IMR-90 (cell line): Measurements from ENCODE around the gene FAM83G. TPM values are rescaled to one million over a fixed set of nuclear protein-coding genes. Genes with fewer than 3 reads are reported as not detected.

ENCODE experiments used
- ATAC-seq: fragments of 200-7000 bp; cut with Tn5 transposase; 2 replicates; pipeline ENCODE4 v1.9.1; 2020; ENCODE audit warnings: low read depth, mild to moderate bottlenecking, moderate library complexity
- BruUV-seq: library from RNA; stranded (reverse); fragments of 400-500 nt; replicated peaks from 2 replicates; lab custom pipeline; 2021; lab: Mats Ljungman, UMichigan
- CTCF ChIA-PET: fragments of 300-600 bp; formaldehyde crosslinking; extraction: SDS; loops from one replicate; lab custom pipeline; 2021; ENCODE audit warnings: antibody characterized with exemption; lab: Yijun Ruan, JAX
- POLR2A ChIA-PET: fragments of 300-600 bp; sonication (Branson Sonifier 250); formaldehyde crosslinking; loops from one replicate; lab custom pipeline; 2022; ENCODE audit warnings: antibody characterized with exemption; ENCODE audit not compliant: unreplicated experiment; lab: Charles Lee
- DNase-seq: peaks from one replicate; pipeline ENCODE4 v3.0.0; 2013
- H2AFZ ChIP-seq: replicated peaks from 2 replicates; pipeline ENCODE3; 2013; ENCODE audit warnings: low read length, mild to moderate bottlenecking; ENCODE audit not compliant: poor library complexity
- H2AK5ac ChIP-seq: 2 replicates; pipeline ENCODE4 v1.6.1; 2013; ENCODE audit warnings: low read depth, low read length, inconsistent platforms
- H2AK9ac ChIP-seq: replicated peaks from 2 replicates; pipeline ENCODE3; 2013; ENCODE audit warnings: mild to moderate bottlenecking, low read depth, low read length, moderate library complexity; ENCODE audit not compliant: poor library complexity
- H2BK120ac ChIP-seq: 2 replicates; pipeline ENCODE4 v1.6.1; 2013; ENCODE audit warnings: low read depth, low read length, inconsistent platforms
- H2BK15ac ChIP-seq: 3 replicates; pipeline ENCODE4 v1.6.1; 2013; ENCODE audit warnings: low read depth, low read length, inconsistent platforms
- H2BK20ac ChIP-seq: 2 replicates; pipeline ENCODE4 v1.6.1; 2013; ENCODE audit warnings: low read depth, mild to moderate bottlenecking, inconsistent platforms, low read length, moderate library complexity
- H2BK5ac ChIP-seq: 2 replicates; pipeline ENCODE4 v1.6.1; 2013; ENCODE audit warnings: mild to moderate bottlenecking, low read depth, low read length, inconsistent platforms; ENCODE audit not compliant: poor library complexity, severe bottlenecking
- H3K14ac ChIP-seq: replicated peaks from 2 replicates; pipeline ENCODE4 v1.6.1; 2013; ENCODE audit warnings: low read depth, low read length, inconsistent platforms
- H3K18ac ChIP-seq: 2 replicates; pipeline ENCODE4 v1.6.1; 2013; ENCODE audit warnings: low read depth, low read length, control low read depth
- H3K23ac ChIP-seq: 2 replicates; pipeline ENCODE4 v1.6.1; 2013; ENCODE audit warnings: low read depth, low read length, inconsistent platforms
- H3K27ac ChIP-seq: 2 replicates; pipeline ENCODE4 v1.5.1; 2013; ENCODE audit warnings: mild to moderate bottlenecking, control low read depth, low read length; ENCODE audit not compliant: insufficient read depth
- H3K27me3 ChIP-seq: 2 replicates; pipeline ENCODE4 v1.6.1; 2013; ENCODE audit warnings: low read length; ENCODE audit not compliant: control insufficient read depth, insufficient read depth
- H3K36me3 ChIP-seq: 2 replicates; pipeline ENCODE4 v1.6.1; 2013; ENCODE audit warnings: low read length, mixed read lengths; ENCODE audit not compliant: control insufficient read depth, insufficient read depth
- H3K4ac ChIP-seq: 2 replicates; pipeline ENCODE4 v1.6.1; 2013; ENCODE audit warnings: low read depth, low read length, inconsistent platforms
- H3K4me1 ChIP-seq: 2 replicates; pipeline ENCODE4 v1.6.1; 2013; ENCODE audit warnings: low read length, mixed read lengths; ENCODE audit not compliant: control insufficient read depth, insufficient read depth
- H3K4me2 ChIP-seq: 2 replicates; pipeline ENCODE4 v1.6.1; 2013; ENCODE audit warnings: low read depth, mild to moderate bottlenecking, control low read depth, low read length, moderate library complexity
- H3K4me3 ChIP-seq: 2 replicates; pipeline ENCODE4 v1.5.1; 2013; ENCODE audit warnings: low read depth, mild to moderate bottlenecking, control low read depth, low read length, moderate library complexity; ENCODE audit not compliant: insufficient read depth
- H3K56ac ChIP-seq: 2 replicates; pipeline ENCODE4 v1.6.1; 2013; ENCODE audit warnings: low read length, inconsistent platforms; ENCODE audit not compliant: insufficient read depth; ENCODE audit errors: extremely low read depth
- H3K79me1 ChIP-seq, 2 experiments: 2 replicates each; pipeline ENCODE4 v1.6.1; 2013; ENCODE audit warnings: low read length in 2 of 2, inconsistent platforms in 1 of 2, low read depth in 1 of 2
- H3K9ac ChIP-seq: 2 replicates; pipeline ENCODE4 v1.6.1; 2013; ENCODE audit warnings: low read depth, low read length, control low read depth
- H3K9me1 ChIP-seq: 2 replicates; pipeline ENCODE4 v1.6.1; 2013; ENCODE audit warnings: low read length, inconsistent platforms; ENCODE audit not compliant: insufficient read depth
- H3K9me3 ChIP-seq: 2 replicates; pipeline ENCODE4 v1.6.1; 2013; ENCODE audit warnings: low read length; ENCODE audit not compliant: control insufficient read depth, insufficient read depth
- H4K20me1 ChIP-seq: 2 replicates; pipeline ENCODE4 v1.6.1; 2013; ENCODE audit warnings: low read length, inconsistent platforms; ENCODE audit not compliant: insufficient read depth
- H4K5ac ChIP-seq: 2 replicates; pipeline ENCODE4 v1.6.1; 2013; ENCODE audit warnings: mild to moderate bottlenecking, low read depth, low read length, control low read depth
- H4K8ac ChIP-seq, 2 experiments: 2 replicates each; pipeline ENCODE4 v1.6.1; 2013; ENCODE audit warnings: low read depth in 2 of 2, low read length in 2 of 2, control low read depth in 1 of 2, inconsistent platforms in 1 of 2
- H4K91ac ChIP-seq: 2 replicates; pipeline ENCODE4 v1.6.1; 2013; ENCODE audit warnings: low read depth, low read length, inconsistent platforms; ENCODE audit not compliant: insufficient read depth
- RCOR1 ChIP-seq: IDR thresholded peaks from 2 replicates; pipeline ENCODE4 v1.6.1; 2012; ENCODE audit warnings: mild to moderate bottlenecking, low read length, improper control_type of control experiment; ENCODE audit not compliant: insufficient replicate concordance
- RFX5 ChIP-seq: IDR thresholded peaks from 2 replicates; pipeline ENCODE4 v1.8.0; 2012; ENCODE audit warnings: low read depth, mild to moderate bottlenecking, low read length, moderate library complexity
- SMC3 ChIP-seq: fragments of 150-350 bp; IDR thresholded peaks from 2 replicates; pipeline ENCODE4 v1.6.1; 2016; ENCODE audit warnings: low read depth, mild to moderate bottlenecking, antibody characterized with exemption, low read length, moderate library complexity
- WGBS, 2 experiments: methylation state at CpG; one replicate each; pipeline versions ENCODE4 v1.1.5 to v1.1.7; 2013; ENCODE audit warnings: missing lambda C conversion rate in 2 of 2; ENCODE audit not compliant: insufficient read length in 1 of 2; ENCODE audit errors: extremely low coverage in 2 of 2; 5-methylcytosine and 5-hydroxymethylcytosine counted together
- dilution Hi-C: fragments of 300-500 bp; cut with HindIII; formaldehyde crosslinking; loops from one replicate; pipeline ENCODE4 v1.14.3; 2018; ENCODE audit warnings: low sequenced_read_pairs; ENCODE audit not compliant: unreplicated experiment
- in situ Hi-C: fragments of 300-500 bp; cut with MboI; formaldehyde crosslinking; loops from 3 replicates; pipeline ENCODE4 v1.14.3; 2019; ENCODE audit warnings: low sequenced_read_pairs, inconsistent platforms, mixed read lengths
- intact Hi-C: fragments of 100-400 bp; cut with micrococcal nuclease; formaldehyde crosslinking; loops from 2 replicates; pipeline ENCODE4 v1.10.0; 2022
- polyA plus RNA-seq, 3 experiments: library from polyadenylated mRNA; depleted of rRNA; stranded (reverse); fragments of >200 nt; gene quantifications; 2 replicates each; pipeline ENCODE4 v1.2.3, GENCODE V29; 2012; ENCODE audit warnings: low replicate concordance in 1 of 3
- total RNA-seq: library from RNA; depleted of rRNA; stranded (reverse); fragments of >200 nt; gene quantifications from 2 replicates; pipeline ENCODE4 v1.2.3, GENCODE V29; 2012
- TF ChIP-seq, protein P1 (sequence below): fragments of 150-350 bp; IDR thresholded peaks from 2 replicates; pipeline ENCODE4 v1.6.1; 2016; ENCODE audit warnings: low read depth, mild to moderate bottlenecking, low read length, moderate library complexity, borderline replicate concordance

Gene FAM83G
- total and polyA plus RNA-seq, 2 of the 4 experiments (the other 2 are of a cell fraction) = 9.5 to 12.6 TPM

DNA sequence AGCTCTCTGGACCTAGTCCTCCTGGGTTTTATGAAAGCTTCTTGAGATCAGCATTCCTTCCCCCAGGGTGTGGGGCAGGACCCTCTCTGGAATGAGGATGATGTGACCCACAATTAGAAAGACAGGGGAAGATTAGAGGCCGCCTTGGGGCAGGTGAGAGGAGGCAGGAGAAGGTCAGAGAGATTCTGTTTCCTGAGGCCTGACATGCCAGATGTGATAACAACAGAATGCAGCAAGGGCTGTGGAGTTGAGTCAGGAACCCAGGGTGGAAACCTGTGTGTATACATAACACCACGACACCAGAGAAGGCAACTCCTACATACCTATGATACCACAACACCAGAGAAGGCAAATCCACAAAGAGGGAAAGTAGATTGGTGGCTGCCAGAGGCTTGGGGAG lies 58.0 kb downstream of the FAM83G start:
- no CpG with 5 or more reads among the region's 2 CpGs for WGBS, 2 experiments
- Histone ChIP-seq H3K4me1 (peaks cover 5% of the 10 kb centered on the region; the same call in 1 of the 2 replicates), H3K9ac (no peak overlapping the region), H2BK20ac (no peak overlapping the region), H2AK5ac (no peak overlapping the region), H3K27me3 (peaks cover 51% of the 10 kb centered on the region), H3K4me3 (no peak overlapping the region), H3K9me3 (no peaks in the 10 kb centered on the region), H3K4ac (no peak overlapping the region), H3K56ac (no peak overlapping the region), H3K4me2 (no peak overlapping the region), H3K79me1 (no peaks in the 10 kb centered on the region), H4K8ac (no peak overlapping the region), H2AK9ac (no peak overlapping the region), H4K20me1 (no peaks in the 10 kb centered on the region), H3K23ac (no peak overlapping the region), H2AFZ (no peak overlapping the region), H2BK15ac (no peak overlapping the region), H4K91ac (no peak overlapping the region), H2BK120ac (no peak overlapping the region), H3K18ac (no peak overlapping the region), H4K5ac (no peak overlapping the region), H3K14ac (no peak overlapping the region; the same call in 1 of the 2 replicates), H3K36me3 (no peaks in the 10 kb centered on the region), H3K27ac (no peak overlapping the region), H3K9me1 (no peaks in the 10 kb centered on the region), H2BK5ac (no peak overlapping the region)
- ATAC-seq (peak; percentile 17; the same call in 1 of the 2 replicates), DNase-seq (peak; percentile 19)
- dilution Hi-C loops (no loop called here), intact Hi-C loops (no loop called here), in situ Hi-C loops (no loop called here)
- ChIA-PET POLR2A (no interaction called here), CTCF (no interaction called here)
- BruUV-seq = no TSS peak
- TF ChIP-seq, protein P1, sequence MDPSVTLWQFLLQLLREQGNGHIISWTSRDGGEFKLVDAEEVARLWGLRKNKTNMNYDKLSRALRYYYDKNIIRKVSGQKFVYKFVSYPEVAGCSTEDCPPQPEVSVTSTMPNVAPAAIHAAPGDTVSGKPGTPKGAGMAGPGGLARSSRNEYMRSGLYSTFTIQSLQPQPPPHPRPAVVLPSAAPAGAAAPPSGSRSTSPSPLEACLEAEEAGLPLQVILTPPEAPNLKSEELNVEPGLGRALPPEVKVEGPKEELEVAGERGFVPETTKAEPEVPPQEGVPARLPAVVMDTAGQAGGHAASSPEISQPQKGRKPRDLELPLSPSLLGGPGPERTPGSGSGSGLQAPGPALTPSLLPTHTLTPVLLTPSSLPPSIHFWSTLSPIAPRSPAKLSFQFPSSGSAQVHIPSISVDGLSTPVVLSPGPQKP = no peak
- TF ChIP-seq SMC3 (no peak), RFX5 (no peak), RCOR1 (no peak)
